NCI-H1436 (cell line): ENCODE results near the gene LBH.

Source experiments
- DNase-seq: peaks from one replicate; lab custom pipeline; 2025; lab: John Stamatoyannopoulos, UW

LBH gene

DNA sequence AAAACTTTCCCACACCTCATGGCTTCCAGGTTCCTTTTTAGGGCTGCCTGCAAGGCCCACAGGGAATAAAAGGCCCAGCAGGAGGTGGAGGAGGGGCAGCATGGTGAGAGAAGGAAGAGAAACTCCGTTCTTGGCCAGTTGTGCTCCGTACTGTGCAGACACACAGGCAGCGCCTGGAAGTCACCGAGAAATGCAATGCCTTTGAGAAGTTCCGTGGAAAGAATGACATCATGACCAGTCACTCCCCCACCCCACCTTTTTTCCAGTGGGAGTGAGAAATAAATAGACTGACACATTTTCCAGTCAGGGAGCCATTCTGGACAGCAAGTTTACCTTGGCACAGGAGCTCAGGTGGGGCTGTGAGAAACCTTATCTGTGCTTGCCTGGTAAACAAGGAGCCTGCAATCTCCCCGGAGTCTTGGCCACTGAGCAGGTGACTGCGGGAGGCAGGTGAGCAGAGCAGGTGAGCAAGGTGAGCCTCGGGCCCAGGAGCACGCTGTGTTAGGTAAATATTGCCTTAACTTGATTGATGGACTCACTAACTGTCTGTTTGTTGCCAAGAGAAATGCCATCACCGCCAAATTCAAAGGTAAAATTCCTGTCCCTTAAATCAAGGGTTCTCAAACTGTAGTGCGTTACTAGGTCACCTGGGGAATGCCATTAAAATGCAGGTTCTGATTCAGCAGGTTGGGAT lies 13.5 kb upstream of the LBH start:
- peak; percentile 14 for DNase-seq

DNA sequence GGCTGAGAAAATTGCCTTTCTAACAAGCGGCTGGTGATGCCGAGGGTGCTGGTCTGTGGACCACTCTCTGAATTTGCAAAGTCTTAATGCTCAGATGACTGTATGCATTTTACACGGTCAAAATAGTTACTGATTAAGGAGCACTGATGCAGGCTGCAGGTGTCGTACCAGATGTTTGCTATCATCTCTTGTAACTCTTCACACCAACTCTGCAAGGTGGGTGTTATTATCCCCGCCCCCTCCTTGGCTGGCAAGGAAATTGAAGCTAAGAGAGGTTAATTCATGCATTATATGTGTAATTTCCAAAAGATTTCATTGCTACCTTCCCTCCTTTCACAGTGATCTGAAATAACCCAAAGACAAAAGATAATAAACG lies 13.0 kb upstream of the LBH start:
- DNase-seq = no peak

DNA sequence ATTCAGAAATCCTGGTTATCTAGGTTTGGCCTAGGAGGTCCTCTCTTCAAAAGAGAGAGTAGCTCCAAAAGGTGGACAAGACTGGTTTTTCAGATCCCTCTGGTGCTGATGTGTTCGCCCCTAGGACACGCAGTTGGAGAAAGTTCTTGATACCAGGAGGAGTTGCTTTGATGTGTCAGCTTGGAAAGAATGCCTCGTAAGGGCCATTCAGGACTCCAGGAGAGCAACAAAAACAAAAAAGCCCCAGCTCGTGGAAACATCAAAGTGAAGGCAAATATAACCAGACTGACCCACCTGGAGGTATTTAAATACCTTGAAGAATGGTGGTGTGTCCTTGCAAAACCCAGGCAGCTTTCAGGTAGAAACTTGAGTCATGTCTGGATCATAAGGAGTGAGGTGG lies 12.5 kb upstream of the LBH start:
- DNase-seq = no peak

DNA sequence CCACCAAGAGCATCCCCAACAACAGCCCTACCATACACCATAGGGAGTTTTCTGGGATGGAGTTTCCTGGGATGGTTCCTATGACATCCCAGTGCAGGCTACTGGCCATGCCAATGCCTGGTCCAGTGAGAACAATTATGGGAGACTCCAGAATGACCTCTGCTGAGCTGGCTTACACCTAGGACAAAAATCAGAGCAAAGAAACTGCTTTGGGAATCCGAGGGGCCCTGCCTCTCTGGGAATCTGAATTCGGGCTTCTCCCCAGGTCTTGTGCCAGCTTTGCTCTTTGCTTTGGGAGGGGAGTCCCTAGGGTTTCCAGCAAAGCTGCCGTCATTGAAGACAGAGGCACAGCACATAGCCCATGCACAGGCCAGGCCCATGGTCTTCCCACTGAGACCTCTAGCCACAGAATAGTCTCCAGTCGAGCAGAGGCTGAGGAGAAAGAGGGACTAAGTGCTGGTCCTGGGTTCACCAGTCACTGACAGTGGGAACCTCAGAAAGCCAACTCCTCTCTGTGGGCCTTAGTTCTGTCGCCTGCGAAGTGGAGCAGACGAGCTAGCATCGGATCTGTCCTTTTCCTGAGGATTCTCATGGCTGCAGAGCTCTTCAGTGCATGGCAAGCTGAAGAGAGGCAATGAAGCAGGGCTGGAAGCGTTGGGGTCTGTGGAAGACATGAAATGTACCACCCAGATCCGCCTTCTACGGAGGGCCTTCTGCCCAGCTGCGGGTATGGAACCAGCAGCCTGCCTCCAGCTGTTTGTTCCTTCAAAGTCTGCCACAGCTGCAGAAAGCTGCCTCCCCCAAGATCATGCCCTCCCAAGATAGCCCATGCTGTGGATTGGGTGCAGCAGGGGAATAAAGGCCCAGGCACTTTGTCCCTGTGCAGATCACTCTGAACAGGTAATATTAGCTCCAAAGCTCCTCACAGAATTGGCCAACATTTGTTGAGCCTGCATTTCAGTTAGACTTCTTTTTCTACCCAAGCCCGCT lies 11.2 kb upstream of the LBH start:
- DNase-seq = no peak

DNA sequence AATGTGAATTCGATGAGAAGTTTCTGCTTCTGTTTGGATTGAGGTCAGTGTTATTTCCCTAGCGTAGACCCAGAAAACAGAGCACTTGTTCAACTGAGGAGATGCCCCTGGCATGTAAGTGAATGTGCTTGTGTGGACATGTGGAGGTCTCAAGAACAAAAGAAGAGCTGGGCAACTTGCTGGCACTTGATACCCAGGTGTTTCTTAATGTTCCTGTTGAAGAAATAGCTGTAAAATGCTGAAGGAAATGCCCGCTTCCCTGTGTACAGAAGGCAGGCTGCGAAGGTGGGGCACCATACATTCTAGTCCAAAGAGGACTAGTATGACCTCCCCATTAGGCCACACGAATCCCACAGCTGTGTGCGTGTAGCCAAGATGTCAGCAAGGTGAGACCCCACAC lies 9.8 kb upstream of the LBH start:
- DNase-seq = no peak

DNA sequence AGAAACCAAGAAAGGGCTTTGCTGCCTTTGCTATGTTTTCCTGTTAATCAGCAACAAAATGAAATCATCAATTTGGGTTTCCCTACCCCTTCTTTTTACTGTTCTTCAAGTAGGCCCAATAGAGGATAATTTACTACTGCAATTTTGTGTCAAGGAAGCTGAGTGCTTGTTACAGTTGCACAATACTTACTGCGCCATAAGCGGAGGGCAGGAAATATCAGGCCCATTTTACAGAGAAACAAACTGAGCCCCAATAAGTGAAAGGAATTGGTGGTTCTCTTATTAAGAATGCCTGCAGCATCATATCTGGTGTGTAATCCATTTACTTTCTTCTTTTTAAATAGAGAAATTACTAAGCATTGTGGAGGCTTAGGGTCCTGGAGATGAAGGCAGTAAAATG lies 9.3 kb upstream of the LBH start:
- DNase-seq = no peak

DNA sequence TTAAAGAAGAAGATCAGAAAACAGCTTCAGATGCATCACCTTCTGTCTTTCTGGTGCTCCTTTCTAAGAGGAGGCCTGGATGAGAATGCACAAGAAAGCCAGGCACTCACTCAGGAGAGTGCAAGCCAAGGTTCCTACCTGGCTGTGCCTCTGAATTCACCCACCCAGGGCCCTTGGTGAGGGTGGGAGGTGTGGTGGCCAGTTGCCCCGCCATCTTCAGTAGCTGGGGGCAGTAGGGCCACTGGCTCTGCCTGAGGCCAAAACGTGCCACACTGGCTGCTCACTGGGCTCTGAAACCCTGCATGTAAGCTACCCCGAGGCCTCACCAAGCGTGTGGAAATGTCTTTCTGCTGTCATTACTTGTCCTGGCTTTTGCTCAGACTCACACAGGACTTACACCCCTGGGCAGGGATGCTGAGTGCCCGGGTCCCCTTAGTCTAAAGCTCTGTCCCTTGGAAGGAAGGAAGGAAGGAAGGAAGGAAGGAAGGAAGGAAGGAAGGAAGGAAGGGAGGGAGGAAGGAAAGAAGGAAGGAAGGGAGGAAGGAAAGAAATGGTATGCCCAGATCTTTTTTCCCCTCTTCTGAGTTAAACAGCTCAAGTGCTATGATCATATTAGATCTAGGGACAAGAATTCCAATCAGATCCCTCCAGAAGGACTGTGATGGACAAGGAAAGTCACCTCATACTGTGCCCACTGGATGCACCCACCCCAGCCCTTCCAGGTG lies 8.5 kb upstream of the LBH start:
- no peak for DNase-seq

DNA sequence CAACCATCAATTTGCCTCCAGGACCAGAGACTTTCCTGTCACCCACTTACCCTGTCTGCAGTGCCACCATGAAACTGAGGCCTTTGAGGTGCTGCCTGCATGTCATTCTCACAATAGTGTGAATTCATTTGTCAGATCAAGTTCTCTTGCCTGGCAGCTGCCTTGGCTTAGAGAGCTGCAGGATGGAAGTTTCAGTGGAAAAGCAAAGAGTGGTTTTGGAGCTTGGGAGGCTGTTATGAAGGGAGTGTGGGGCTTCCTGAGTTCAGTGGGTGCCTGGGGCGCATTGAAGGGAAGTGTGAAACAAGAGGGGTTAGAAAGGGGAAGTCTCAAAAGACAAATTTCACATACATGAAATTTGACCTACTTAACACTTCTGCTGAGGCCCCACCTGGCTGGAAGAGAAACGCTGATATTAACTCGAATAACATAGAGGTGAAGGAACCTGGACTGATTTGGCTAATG lies 7.9 kb upstream of the LBH start:
- no peak for DNase-seq

DNA sequence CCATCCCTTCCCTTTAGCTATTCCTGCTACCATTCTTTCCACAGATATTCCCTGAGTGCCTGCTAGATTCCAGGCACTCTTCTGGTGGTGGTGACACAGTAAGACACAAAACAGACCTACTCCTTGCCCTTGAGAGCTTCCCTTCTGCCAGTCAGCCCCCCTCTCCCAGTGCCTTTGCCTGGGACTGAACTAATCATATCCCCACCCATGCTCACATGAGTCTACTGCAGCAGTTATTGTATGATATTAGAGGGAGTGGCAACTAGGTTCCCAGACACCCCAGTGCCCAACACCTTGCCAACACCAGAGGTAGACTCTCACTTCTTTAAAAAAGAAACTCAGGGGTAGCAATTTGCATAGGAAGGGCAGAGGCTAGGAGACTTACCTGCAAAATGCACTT lies 7.2 kb upstream of the LBH start:
- no peak for DNase-seq

DNA sequence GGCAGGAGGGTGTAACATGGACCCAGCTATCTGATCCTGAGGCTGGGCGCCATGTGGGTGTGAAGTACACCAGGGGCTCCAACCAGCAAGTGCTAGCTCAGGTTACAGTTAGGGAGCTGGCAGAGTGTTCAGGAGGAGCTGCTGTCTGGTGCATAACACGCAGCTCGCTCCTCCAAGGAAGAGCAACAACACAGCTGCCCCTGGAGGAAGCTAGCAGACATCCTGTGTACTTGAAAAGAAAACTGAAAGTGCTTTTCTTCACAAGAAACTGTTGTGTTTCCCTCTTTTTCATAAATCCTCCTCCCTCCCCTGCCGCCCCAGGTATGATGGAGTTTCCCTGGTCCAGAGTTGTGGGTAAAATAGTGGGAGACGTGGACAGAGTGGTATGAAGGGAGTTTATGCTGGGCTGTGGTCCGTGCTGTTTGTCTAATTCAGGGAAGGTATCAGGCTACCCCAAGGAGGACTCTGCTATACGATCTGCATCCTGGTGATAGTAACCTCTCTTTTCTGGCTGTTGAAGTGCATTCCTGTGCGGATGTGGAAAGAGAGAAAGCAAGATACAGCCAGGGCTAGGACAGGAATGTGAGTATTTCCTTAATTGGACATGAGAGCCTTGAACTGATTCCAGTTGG lies 6.1 kb upstream of the LBH start:
- DNase-seq = peak; percentile 33

DNA sequence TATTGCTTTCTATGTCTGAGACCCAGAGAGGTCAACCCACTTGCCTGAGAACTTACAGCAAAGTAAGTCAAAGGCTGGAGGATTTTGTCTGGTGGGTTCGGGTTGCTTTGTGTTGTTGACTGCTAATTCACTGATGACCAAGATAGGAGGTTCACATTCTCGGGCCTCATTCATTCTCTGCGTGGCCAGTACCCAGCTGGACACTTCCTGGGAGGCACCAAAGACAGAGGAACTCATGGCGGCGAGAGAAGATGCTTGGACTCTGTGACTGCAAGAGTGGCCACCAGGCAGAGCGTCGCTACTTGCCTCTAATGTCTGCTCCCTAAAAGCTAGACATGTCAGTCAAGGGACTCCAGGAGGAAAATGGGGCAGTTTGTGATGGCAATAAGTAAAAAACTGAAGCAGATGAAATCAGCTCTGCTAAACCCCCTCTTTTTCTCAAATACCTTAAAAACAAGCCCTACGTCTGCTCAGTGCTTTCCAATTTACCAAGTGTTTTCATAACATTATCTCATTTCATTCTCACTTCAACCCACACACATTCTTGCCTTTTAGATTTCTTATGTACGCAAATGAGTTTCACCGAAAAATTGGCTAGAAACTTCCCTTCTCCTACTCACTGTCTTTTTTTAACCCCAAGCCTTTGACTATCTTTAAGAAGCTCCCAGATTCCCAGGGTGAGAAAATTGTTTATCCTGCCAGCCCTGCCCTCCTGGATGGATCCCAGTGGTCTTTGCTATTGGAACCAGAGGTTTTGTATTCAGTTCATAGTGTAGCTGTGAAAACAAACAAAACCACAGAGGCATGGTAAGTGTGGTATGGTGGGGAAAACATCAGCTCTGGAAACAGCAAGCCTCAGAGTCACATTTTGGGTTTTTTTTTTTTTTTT lies 4.9 kb upstream of the LBH start:
- no peak for DNase-seq

DNA sequence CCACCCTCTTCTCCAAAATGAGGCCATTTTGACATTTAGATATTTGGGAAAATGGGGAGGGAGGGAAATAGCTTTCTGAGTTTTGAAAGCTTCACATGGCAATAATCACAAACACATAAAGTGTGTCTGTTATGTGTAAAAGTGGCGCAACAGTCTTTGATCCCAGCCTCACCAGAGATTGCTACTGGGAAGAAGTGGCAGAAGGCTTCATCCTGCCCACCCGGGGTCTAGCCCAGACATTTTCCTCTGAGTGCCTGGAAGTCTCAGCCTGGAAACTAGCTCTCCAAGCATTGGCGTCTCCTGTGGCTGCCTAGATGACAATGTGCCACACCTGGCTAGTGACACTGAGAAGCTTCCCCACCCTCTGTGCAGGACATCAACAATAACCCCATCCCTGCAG lies 1.7 kb upstream of the LBH start:
- no peak for DNase-seq

DNA sequence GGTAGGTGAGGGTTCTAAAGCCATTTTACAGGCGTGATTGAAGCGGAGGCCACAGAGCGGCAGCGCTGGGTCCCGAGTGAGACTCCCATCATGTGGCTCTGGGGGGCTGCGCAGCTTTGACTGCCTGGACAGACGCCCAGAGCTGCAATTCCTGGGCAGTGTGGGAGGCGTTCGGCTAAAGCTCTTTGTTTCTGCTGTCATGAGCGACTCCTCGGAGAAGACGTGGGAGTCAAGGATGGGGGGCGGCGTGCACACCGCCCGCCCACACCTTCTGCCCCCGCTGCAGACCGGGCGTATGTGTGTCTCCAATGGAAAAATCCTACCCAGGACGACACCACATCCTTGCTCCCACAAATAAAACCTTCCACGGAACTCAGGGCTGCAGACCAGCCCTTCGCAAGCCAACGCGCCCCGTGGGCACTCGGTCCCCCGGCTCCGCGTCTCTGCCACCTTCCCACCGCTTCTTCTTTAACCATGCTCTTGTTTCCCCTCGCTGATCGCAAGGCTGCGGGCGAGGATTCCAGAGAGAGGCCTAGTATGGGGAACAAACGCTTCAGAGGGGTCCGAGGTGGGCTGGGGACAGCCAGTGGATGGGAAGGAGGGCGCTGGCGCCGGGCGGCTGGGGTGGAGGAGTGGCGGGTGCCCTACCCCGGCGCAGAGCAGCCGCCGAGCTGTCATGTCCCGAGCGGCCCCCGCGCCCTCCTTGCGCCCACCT lies 680 bp upstream of the LBH start:
- no peak for DNase-seq

DNA sequence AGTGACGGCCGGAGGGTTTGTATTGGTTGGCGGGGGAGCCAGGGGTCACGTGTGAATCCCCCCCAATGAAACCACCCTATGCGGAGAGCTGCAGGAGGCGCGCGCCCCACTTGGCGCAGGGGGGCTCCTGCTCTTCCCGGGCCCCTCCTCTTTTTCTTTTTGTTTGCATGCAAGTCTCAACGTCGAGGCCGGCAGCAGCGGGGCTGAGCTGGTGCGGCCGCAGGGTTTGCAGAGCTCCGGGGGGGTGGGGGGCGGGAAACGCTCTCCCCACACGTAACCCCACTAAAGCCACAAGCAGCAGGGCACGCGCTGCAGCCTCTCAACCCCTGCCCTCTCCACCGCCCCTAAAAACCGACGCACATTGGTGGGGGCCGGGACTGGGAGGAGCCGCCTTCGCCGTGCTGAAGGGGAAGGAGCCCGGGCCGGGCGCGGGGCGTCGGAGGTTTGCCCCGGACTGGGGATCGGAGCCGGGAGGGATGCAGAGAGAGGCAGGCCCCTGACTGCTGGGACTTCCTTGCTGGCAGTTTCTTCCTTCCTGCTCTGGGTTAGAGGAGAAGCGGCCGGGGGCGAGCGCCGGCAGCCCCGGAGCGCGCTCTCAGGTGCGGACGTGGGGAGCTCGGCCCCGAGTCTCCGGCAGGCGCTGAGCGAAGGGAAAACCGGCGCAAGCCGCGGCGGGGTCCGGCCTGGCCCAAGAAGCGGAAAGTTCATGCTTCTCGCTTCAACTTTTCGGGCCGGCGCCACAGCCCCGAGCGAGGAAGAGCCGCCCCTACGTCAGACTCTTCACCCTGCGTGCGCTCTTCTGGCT lies 864 bp downstream of the LBH start:
- DNase-seq = peak; percentile 88

DNA sequence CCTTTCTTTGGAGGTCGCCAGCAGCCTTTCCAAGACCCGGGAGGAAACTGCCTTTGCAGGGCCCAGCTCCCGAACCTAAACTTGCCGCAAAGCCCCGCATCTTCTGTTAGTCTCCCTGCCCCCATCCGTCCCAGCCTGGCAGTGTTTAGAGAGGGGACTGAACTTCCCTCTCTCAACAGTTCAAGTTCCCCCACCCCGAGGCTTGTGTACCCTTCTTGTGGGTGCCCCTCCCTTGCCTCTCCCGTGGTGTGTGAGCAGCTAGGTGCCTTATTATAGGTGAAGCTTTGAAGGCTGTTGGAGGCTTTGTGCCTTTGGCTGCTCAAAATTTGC lies 1.4 kb downstream of the LBH start:
- no peak for DNase-seq

DNA sequence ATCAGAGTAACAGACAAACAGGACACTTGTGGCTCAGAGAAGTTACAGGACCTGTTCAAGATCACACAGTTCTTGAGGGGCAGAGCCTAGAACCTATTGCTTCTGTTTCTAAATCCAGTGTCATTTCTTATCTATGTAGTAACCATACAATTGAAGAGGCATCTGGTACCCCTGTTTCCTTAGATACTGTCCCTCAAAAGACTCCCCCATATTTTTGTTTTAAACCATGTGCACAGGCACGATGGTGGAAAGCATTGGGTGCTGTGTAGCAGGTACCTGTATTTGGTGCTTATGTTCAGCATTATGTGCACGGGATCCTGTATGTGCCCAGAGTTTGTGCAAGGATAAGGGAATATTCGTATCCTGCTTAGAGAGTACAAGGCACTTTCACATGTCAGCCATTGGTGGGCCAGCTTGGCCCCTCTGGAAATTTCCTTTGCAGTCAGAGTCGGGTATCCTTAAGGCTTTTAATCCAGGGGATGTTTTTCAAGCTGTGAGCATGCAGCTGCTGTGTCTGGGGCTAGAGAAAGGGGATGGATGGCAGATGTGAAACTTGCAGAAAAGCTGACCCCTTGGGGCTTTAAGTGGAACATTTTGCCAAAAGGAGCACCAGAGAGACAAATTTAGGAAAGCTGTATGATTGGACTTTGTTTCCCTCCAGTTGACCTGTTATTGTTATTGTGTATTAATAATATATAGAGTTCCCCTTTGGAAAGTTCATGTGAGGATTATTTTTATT lies 2.1 kb downstream of the LBH start:
- no peak for DNase-seq

DNA sequence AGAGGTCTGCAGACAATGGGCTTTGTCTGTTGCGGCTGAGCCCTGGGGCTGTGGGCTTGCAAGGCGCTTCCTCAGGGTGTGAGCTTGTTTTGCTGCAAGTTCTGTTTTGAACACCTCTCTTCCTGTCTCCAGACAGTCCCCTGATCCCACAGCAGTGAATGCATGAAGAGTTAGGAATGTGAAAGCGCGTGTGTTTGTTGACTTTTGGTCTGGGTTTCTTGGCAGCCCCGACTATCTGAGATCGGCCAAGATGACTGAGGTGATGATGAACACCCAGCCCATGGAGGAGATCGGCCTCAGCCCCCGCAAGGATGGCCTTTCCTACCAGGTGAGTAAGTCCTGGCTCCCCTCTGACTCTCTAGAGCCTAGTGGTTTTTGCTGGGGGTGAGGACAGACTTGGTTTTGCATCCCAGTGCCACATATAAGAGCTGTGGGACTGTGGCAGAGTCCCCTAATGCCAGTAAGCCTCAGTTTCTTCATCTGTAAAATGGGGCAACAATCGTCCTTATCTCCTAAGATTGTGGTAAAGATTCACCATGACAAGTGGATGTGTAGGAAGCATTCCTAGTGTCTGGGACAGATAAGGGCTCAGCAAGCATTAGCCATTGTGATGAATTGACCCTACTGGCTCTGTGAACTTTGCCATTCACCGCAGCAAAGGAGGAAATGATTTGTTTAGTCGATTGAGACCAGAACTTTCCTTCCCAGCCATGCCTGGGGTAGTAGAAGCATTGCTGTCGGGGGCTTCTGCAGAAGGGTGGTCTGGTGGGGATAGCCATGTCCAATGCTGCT lies 3.0 kb downstream of the LBH start:
- no peak for DNase-seq

DNA sequence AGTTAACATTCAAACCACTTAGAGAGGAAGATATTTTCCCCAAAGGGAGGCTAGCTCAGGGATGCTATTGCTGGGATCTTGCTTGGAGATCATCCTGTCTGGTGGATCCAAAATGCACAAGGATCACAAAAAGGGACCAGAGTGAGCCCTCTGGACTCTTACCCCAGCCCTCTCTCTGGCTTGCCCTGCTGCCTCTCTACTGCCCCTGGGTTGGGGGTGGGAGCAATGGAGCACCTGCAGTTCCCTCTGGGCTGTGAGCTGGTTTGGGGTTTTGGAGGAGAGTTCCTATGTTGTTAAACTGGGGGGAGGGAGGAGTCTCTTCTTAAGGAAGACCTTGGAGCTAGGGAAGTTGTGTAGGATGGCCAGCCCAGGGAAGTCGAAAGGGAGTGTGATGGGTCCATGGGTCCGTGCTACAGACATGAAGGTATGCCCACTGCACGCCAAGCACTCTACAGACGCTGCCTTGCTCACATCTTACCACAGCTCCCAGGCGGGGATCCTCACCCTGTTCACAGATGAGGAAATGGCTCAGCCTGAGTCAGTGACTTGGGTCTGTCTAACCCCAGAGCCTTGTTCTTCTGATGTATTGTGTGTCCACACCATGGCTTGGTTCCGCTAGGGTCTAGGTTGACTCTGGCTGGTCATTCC lies 3.8 kb downstream of the LBH start:
- DNase-seq = no peak
